GDM1 (cell line): Measurements from ENCODE around the gene PLEKHH2.
"Not testable (repeated sequence)": the region's sequence is repeated elsewhere in the genome, so short reads cannot be mapped to it uniquely, and the experiment has no call there.

Experiments used
- DNase-seq: peaks from one replicate; lab custom pipeline; 2025; lab: John Stamatoyannopoulos, UW

Gene PLEKHH2

GRCh38 chr2:43717322-43717721 is 80.3 kb downstream of the PLEKHH2 start:
- no peak for DNase-seq

- DNase-seq = no peak
These were observed 81.6 kb downstream of the PLEKHH2 start for GRCh38 chr2:43718530-43719124.

GRCh38 chr2:43724728-43725526 is 87.9 kb downstream of the PLEKHH2 start:
- no peak for DNase-seq

GRCh38 chr2:43725711-43726246 is 88.7 kb downstream of the PLEKHH2 start:
- no peak for DNase-seq

- DNase-seq = not testable (repeated sequence)
These were observed 90.0 kb downstream of the PLEKHH2 start for GRCh38 chr2:43726961-43727633.

GRCh38 chr2:43727634-43728014 is 90.6 kb downstream of the PLEKHH2 start:
- no peak for DNase-seq

- no peak for DNase-seq
These were observed 92.6 kb downstream of the PLEKHH2 start for GRCh38 chr2:43729491-43730174.

- DNase-seq = no peak
These were observed 94.2 kb downstream of the PLEKHH2 start for GRCh38 chr2:43731211-43731610.

GRCh38 chr2:43736637-43737036 is 99.6 kb downstream of the PLEKHH2 start:
- no peak for DNase-seq

GRCh38 chr2:43737097-43737854 is 100.2 kb downstream of the PLEKHH2 start:
- DNase-seq = no peak

GRCh38 chr2:43737855-43738254 is 100.8 kb downstream of the PLEKHH2 start:
- DNase-seq = no peak

GRCh38 chr2:43738257-43738656 is 101.2 kb downstream of the PLEKHH2 start:
- DNase-seq = no peak

- DNase-seq = no peak
These were observed 106.6 kb downstream of the PLEKHH2 start for GRCh38 chr2:43743706-43744105.

- DNase-seq = no peak
These were observed 108.4 kb downstream of the PLEKHH2 start for GRCh38 chr2:43745457-43745856.

- DNase-seq = no peak
These were observed 111.3 kb downstream of the PLEKHH2 start for GRCh38 chr2:43748333-43748732.

GRCh38 chr2:43749583-43749982 is 112.5 kb downstream of the PLEKHH2 start:
- no peak for DNase-seq

- no peak for DNase-seq
These were observed 114.5 kb downstream of the PLEKHH2 start for GRCh38 chr2:43751476-43751990.

GRCh38 chr2:43752302-43752701 is 115.2 kb downstream of the PLEKHH2 start:
- DNase-seq = no peak

GRCh38 chr2:43754180-43754579 is 117.1 kb downstream of the PLEKHH2 start:
- no peak for DNase-seq

- DNase-seq = no peak
These were observed 121.7 kb downstream of the PLEKHH2 start for GRCh38 chr2:43758739-43759138.

- no peak for DNase-seq
These were observed 122.1 kb downstream of the PLEKHH2 start for GRCh38 chr2:43759195-43759594.
